ENCODE measurements around the gene CORIN.

DNA sequence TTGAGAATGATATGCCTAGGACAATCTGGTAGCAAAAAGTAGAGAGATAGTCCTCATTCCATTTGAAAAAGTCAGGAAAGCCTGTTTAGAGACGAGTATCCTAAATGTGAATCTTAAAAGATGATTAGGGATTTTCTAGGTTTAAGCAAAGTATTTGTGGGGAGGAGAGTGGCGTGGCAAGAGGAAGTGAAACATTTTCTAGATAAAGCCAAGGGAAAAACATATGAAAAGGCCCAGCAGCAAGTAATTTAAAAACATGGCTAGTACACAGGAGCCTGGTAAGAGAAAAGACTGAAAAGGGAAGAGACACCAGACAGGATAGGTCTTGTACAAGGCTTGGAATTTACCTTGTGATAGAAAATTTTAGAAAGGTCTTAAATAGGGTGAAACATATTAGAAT, 45.9 kb downstream of the CORIN start:
- TF ChIP-seq, protein P1, sequence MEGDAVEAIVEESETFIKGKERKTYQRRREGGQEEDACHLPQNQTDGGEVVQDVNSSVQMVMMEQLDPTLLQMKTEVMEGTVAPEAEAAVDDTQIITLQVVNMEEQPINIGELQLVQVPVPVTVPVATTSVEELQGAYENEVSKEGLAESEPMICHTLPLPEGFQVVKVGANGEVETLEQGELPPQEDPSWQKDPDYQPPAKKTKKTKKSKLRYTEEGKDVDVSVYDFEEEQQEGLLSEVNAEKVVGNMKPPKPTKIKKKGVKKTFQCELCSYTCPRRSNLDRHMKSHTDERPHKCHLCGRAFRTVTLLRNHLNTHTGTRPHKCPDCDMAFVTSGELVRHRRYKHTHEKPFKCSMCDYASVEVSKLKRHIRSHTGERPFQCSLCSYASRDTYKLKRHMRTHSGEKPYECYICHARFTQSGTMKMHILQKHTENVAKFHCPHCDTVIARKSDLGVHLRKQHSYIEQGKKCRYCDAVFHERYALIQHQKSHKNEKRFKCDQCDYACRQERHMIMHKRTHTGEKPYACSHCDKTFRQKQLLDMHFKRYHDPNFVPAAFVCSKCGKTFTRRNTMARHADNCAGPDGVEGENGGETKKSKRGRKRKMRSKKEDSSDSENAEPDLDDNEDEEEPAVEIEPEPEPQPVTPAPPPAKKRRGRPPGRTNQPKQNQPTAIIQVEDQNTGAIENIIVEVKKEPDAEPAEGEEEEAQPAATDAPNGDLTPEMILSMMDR (optimal IDR thresholded peaks at IDR 0.05 in 1 of 3, IDR thresholded peaks at IDR 0.05 in 1 of 3, conservative IDR thresholded peaks at IDR 0.05 in 1 of 3; ENCODE audit: extremely low read depth in 1 of 3, insufficient read depth in 2 of 3, low read length in 3 of 3): no peak
- TF ChIP-seq EZH2 (IDR thresholded peaks at IDR 0.05; ENCODE audit: low read length): no peak

Measured in keratinocyte (primary cell).